CMK (cell line): ENCODE measurements around the gene TBL1XR1.
"Not testable (repeated sequence)": the region's sequence is repeated elsewhere in the genome, so short reads cannot be mapped to it uniquely, and the experiment has no call there.

Source experiments
- DNase-seq: peaks from one replicate; pipeline ENCODE4 v3.0.0-alpha.2; 2010; ENCODE audit warnings: low read depth

Gene TBL1XR1

GRCh38 chr3:177181418-177181817, 15.9 kb downstream of the TBL1XR1 start:
- no peak for DNase-seq

GRCh38 chr3:177180506-177180905, 16.8 kb downstream of the TBL1XR1 start:
- DNase-seq, result no peak

- no peak for DNase-seq
These were observed 17.8 kb downstream of the TBL1XR1 start for GRCh38 chr3:177179281-177180067.

GRCh38 chr3:177177749-177178221, 19.5 kb downstream of the TBL1XR1 start:
- no peak for DNase-seq

- no peak for DNase-seq
These were observed 22.6 kb downstream of the TBL1XR1 start for GRCh38 chr3:177174607-177175170.

GRCh38 chr3:177169936-177170722, 27.2 kb downstream of the TBL1XR1 start:
- DNase-seq, result no peak

GRCh38 chr3:177168431-177168830, 28.9 kb downstream of the TBL1XR1 start:
- DNase-seq, result no peak

GRCh38 chr3:177162742-177163141, 34.5 kb downstream of the TBL1XR1 start:
- DNase-seq, result no peak

- DNase-seq, result not testable (repeated sequence)
These were observed 35.7 kb downstream of the TBL1XR1 start for GRCh38 chr3:177161603-177162002.

GRCh38 chr3:177158461-177158860, 38.8 kb downstream of the TBL1XR1 start:
- no peak for DNase-seq

GRCh38 chr3:177157492-177157891, 39.8 kb downstream of the TBL1XR1 start:
- DNase-seq, result no peak

- DNase-seq, result no peak
These were observed 42.5 kb downstream of the TBL1XR1 start for GRCh38 chr3:177154733-177155132.

GRCh38 chr3:177150970-177151627, 46.2 kb downstream of the TBL1XR1 start:
- no peak for DNase-seq

- DNase-seq, result no peak
These were observed 46.9 kb downstream of the TBL1XR1 start for GRCh38 chr3:177150218-177150916.

GRCh38 chr3:177149106-177149505, 48.2 kb downstream of the TBL1XR1 start:
- no peak for DNase-seq

- no peak for DNase-seq
These were observed 49.5 kb downstream of the TBL1XR1 start for GRCh38 chr3:177147790-177148189.

GRCh38 chr3:177146646-177147045, 50.6 kb downstream of the TBL1XR1 start:
- no peak for DNase-seq

- DNase-seq, result no peak
These were observed 51.3 kb downstream of the TBL1XR1 start for GRCh38 chr3:177145954-177146353.

- no peak for DNase-seq
These were observed 51.9 kb downstream of the TBL1XR1 start for GRCh38 chr3:177145381-177145780.

GRCh38 chr3:177144922-177145321, 52.4 kb downstream of the TBL1XR1 start:
- no peak for DNase-seq

GRCh38 chr3:177141899-177142646, 55.2 kb downstream of the TBL1XR1 start:
- no peak for DNase-seq
